HEK293T (cell line): ENCODE data around the gene SIAH3.

ENCODE experiments used
- CTCF ChIA-PET: fragments of 350-600 bp; formaldehyde crosslinking; extraction: SDS; loops from one replicate; lab custom pipeline; 2021; ENCODE audit warnings: antibody characterized with exemption, inconsistent platforms; lab: Yijun Ruan, JAX
- POLR2A ChIA-PET: fragments of 350-600 bp; formaldehyde crosslinking; extraction: SDS; loops from one replicate; lab custom pipeline; 2020; ENCODE audit warnings: antibody characterized with exemption, inconsistent platforms; lab: Yijun Ruan, JAX
- DNase-seq: peaks from one replicate; pipeline ENCODE4 v3.0.0; 2012; ENCODE audit warnings: mixed read lengths; ENCODE audit errors: extremely low spot score
- ARNT ChIP-seq: fragments of 450-650 bp; IDR thresholded peaks from 2 replicates; pipeline ENCODE4 v1.6.1; 2017; ENCODE audit warnings: mild to moderate bottlenecking
- BHLHE40 ChIP-seq: fragments of 450-650 bp; IDR thresholded peaks from 2 replicates; pipeline ENCODE4 v1.6.1; 2016; ENCODE audit warnings: mild to moderate bottlenecking, moderate library complexity, borderline replicate concordance
- CTBP1 ChIP-seq: fragments of 450-650 bp; IDR thresholded peaks from 2 replicates; pipeline ENCODE4 v1.6.1; 2016; ENCODE audit warnings: borderline replicate concordance
- ELF4 ChIP-seq: fragments of 450-650 bp; IDR thresholded peaks from 2 replicates; pipeline ENCODE4 v1.6.1; 2017; ENCODE audit warnings: antibody characterized with exemption
- FOXA1 ChIP-seq: fragments of 450-650 bp; IDR thresholded peaks from 2 replicates; pipeline ENCODE4 v1.6.1; 2016; ENCODE audit warnings: mild to moderate bottlenecking
- FOXK2 ChIP-seq: fragments of 450-650 bp; IDR thresholded peaks from 2 replicates; pipeline ENCODE4 v1.6.1; 2016; ENCODE audit warnings: mild to moderate bottlenecking
- FOXM1 ChIP-seq: fragments of 450-650 bp; IDR thresholded peaks from 2 replicates; pipeline ENCODE4 v1.6.1; 2017; ENCODE audit warnings: mild to moderate bottlenecking, borderline replicate concordance
- HDGF ChIP-seq: fragments of 450-650 bp; IDR thresholded peaks from 2 replicates; pipeline ENCODE4 v1.6.1; 2017; ENCODE audit warnings: antibody characterized with exemption, borderline replicate concordance
- L3MBTL2 ChIP-seq: fragments of 450-650 bp; conservative IDR thresholded peaks from 2 replicates; pipeline ENCODE4 v1.6.1; 2016; ENCODE audit warnings: mild to moderate bottlenecking
- LEF1 ChIP-seq: fragments of 450-650 bp; IDR thresholded peaks from 2 replicates; pipeline ENCODE4 v1.6.1; 2017; ENCODE audit warnings: mild to moderate bottlenecking, borderline replicate concordance
- NFRKB ChIP-seq: fragments of 450-650 bp; IDR thresholded peaks from 2 replicates; pipeline ENCODE4 v1.6.1; 2016; ENCODE audit warnings: mild to moderate bottlenecking, moderate library complexity
- PKNOX1 ChIP-seq: fragments of 450-650 bp; IDR thresholded peaks from 2 replicates; pipeline ENCODE4 v1.6.1; 2016
- SP1 ChIP-seq: fragments of 450-650 bp; IDR thresholded peaks from 2 replicates; pipeline ENCODE4 v1.6.1; 2017
- SUZ12 ChIP-seq: fragments of 450-650 bp; IDR thresholded peaks from 2 replicates; pipeline ENCODE4 v1.6.1; 2016; ENCODE audit warnings: mild to moderate bottlenecking
- TARDBP ChIP-seq: fragments of 450-650 bp; IDR thresholded peaks from 2 replicates; pipeline ENCODE4 v1.6.1; 2016
- ZNF384 ChIP-seq: fragments of 450-650 bp; IDR thresholded peaks from 2 replicates; pipeline ENCODE4 v1.6.1; 2016

Gene SIAH3

GRCh38 chr13:45778882-45779281, 72.7 kb downstream of the SIAH3 start:
- POLR2A ChIA-PET, result no interaction called here
- no peak for DNase-seq
- no peak for TF ChIP-seq CTBP1
- TF ChIP-seq PKNOX1, result no peak
- TF ChIP-seq L3MBTL2, result no peak
- TF ChIP-seq FOXM1, result no peak
- TF ChIP-seq ARNT, result no peak
- TF ChIP-seq HDGF, result no peak
- TF ChIP-seq SUZ12, result no peak
- no peak for TF ChIP-seq NFRKB
- no peak for TF ChIP-seq ZNF384
- CTCF ChIA-PET, result no interaction called here

- DNase-seq, result no peak
- TF ChIP-seq TARDBP (no peak), PKNOX1 (no peak), FOXM1 (no peak), L3MBTL2 (no peak), BHLHE40 (no peak), ZNF384 (no peak), SP1 (no peak), HDGF (no peak), FOXA1 (no peak), NFRKB (no peak), SUZ12 (no peak), ELF4 (no peak), CTBP1 (no peak), ARNT (no peak), FOXK2 (no peak)
- ChIA-PET POLR2A (no interaction called here), CTCF (no interaction called here)
Observed at GRCh38 chr13:45776748-45777147, 74.8 kb downstream of the SIAH3 start.

GRCh38 chr13:45775401-45775963, 76.1 kb downstream of the SIAH3 start:
- no peak for TF ChIP-seq BHLHE40
- no peak for TF ChIP-seq SUZ12
- no peak for TF ChIP-seq ZNF384
- TF ChIP-seq SP1, result no peak
- TF ChIP-seq HDGF, result no peak
- TF ChIP-seq L3MBTL2, result no peak
- no peak for TF ChIP-seq FOXM1
- no peak for TF ChIP-seq ELF4
- DNase-seq, result no peak
- ChIA-PET POLR2A (no interaction called here), CTCF (interaction anchor here (0.6 kb wide), 1 partner anchor 317 kb away, joined by 3 read pairs; no protein-coding TSS in a partner anchor)

- TF ChIP-seq SP1, result no peak
- no peak for TF ChIP-seq LEF1
- no peak for TF ChIP-seq HDGF
- no peak for TF ChIP-seq FOXM1
- no peak for TF ChIP-seq CTBP1
- TF ChIP-seq SUZ12, result no peak
- TF ChIP-seq BHLHE40, result no peak
- no peak for TF ChIP-seq ARNT
- TF ChIP-seq TARDBP, result no peak
- no peak for TF ChIP-seq L3MBTL2
- TF ChIP-seq FOXK2, result no peak
- no peak for TF ChIP-seq FOXA1
- no peak for TF ChIP-seq NFRKB
- DNase-seq, result no peak
- ChIA-PET POLR2A (no interaction called here), CTCF (no interaction called here)
Observed at GRCh38 chr13:45773944-45774343, 77.6 kb downstream of the SIAH3 start.

- DNase-seq, result no peak
- ChIA-PET POLR2A (no interaction called here), CTCF (no interaction called here)
- TF ChIP-seq ZNF384, result no peak
- TF ChIP-seq ARNT, result no peak
- no peak for TF ChIP-seq FOXK2
- TF ChIP-seq SP1, result no peak
- TF ChIP-seq FOXM1, result no peak
- TF ChIP-seq LEF1, result no peak
- TF ChIP-seq BHLHE40, result no peak
- TF ChIP-seq CTBP1, result no peak
- TF ChIP-seq L3MBTL2, result no peak
- TF ChIP-seq FOXA1, result no peak
- TF ChIP-seq PKNOX1, result no peak
- no peak for TF ChIP-seq HDGF
- no peak for TF ChIP-seq NFRKB
- no peak for TF ChIP-seq TARDBP
- no peak for TF ChIP-seq SUZ12
- TF ChIP-seq ELF4, result no peak
Observed at GRCh38 chr13:45773236-45773635, 78.3 kb downstream of the SIAH3 start.

GRCh38 chr13:45770886-45771285, 80.7 kb downstream of the SIAH3 start:
- ChIA-PET POLR2A (no interaction called here), CTCF (no interaction called here)

More at GRCh38 chr13:45770886-45771285, 80.7 kb downstream of the SIAH3 start:
- TF ChIP-seq SUZ12 (no peak), FOXA1 (no peak), SP1 (no peak), BHLHE40 (no peak), ZNF384 (no peak), CTBP1 (no peak), ARNT (no peak), ELF4 (no peak)
- no peak for DNase-seq
